ENCODE measurements around the gene PDZD2.

DNA sequence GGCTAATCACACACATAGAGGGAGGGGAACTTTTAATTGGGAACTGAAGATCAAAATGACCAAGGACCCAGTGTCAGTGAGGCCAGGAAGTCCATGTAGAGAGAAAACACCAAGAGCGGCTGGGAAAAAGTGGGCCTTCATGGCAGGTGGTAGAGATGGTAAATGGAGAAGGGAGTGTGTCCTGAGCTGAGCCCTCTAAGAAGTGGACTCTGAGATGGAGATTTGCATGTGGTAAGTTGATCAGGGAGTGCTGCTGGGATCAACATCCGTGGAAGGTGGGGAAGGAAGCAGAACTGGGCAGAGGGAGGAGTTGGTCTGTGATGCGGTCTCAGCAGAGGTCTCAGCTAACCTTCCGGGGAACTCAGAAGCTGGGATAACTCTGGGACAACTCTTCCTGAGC, 18.9 kb upstream of the PDZD2 start:
- TF ChIP-seq, protein P1, sequence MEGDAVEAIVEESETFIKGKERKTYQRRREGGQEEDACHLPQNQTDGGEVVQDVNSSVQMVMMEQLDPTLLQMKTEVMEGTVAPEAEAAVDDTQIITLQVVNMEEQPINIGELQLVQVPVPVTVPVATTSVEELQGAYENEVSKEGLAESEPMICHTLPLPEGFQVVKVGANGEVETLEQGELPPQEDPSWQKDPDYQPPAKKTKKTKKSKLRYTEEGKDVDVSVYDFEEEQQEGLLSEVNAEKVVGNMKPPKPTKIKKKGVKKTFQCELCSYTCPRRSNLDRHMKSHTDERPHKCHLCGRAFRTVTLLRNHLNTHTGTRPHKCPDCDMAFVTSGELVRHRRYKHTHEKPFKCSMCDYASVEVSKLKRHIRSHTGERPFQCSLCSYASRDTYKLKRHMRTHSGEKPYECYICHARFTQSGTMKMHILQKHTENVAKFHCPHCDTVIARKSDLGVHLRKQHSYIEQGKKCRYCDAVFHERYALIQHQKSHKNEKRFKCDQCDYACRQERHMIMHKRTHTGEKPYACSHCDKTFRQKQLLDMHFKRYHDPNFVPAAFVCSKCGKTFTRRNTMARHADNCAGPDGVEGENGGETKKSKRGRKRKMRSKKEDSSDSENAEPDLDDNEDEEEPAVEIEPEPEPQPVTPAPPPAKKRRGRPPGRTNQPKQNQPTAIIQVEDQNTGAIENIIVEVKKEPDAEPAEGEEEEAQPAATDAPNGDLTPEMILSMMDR (conservative IDR thresholded peaks at IDR 0.05): no peak
- TF ChIP-seq EZH2 (IDR thresholded peaks at IDR 0.05; ENCODE audit: low read depth): no peak

All from PC-9 (cell line).